Esophagus squamous epithelium (tissue), 5 donors: ENCODE measurements around the gene MRPL20. TPM values are rescaled to one million over a fixed set of nuclear protein-coding genes. Genes with fewer than 3 reads are reported as not detected.
A peak's percentile ranks its signal among the peaks of the same experiment; 100 is the strongest.
"Not testable (repeated sequence)": the region's sequence is repeated elsewhere in the genome, so short reads cannot be mapped to it uniquely, and the experiment has no call there.

Source experiments
- DNase-seq: peaks from one replicate; lab custom pipeline; 2025; lab: John Stamatoyannopoulos, UW
- H3K27ac ChIP-seq, 4 donors: fragments of 200-600 bp; sonication (generic); one replicate each; pipeline ENCODE4 v1.5.1; 2016 to 2019; ENCODE audit warnings: mild to moderate bottlenecking in 1 of 4
- H3K27me3 ChIP-seq, 4 donors: fragments of 200-600 bp; sonication (generic); 1 replicate in 3 of 4; 2 replicates in 1 of 4; pipeline versions ENCODE4 v1.5.1 to v1.6.0; 2017 to 2021; ENCODE audit warnings: antibody characterized with exemption in 1 of 4
- H3K36me3 ChIP-seq, 3 donors: fragments of 200-600 bp; sonication (generic); one replicate each; pipeline ENCODE4 v1.5.1; 2016 to 2019
- H3K4me1 ChIP-seq, 3 donors: fragments of 200-600 bp; sonication (generic); one replicate each; pipeline ENCODE4 v1.5.1; 2017 to 2019
- H3K4me3 ChIP-seq, 4 donors: fragments of 200-600 bp; sonication (generic); 1 replicate in 3 of 4; 2 replicates in 1 of 4; pipeline ENCODE4 v1.5.1; 2016 to 2019; ENCODE audit warnings: mild to moderate bottlenecking in 2 of 4, moderate library complexity in 1 of 4
- H3K9me3 ChIP-seq, 3 donors: fragments of 200-600 bp; sonication (generic); one replicate each; pipeline ENCODE4 v1.5.1; 2016 to 2019
- CTCF ChIP-seq, 6 experiments: fragments of 450-650 bp in 4 of 6; fragments of 200-600 bp in 2 of 6; sonication (generic) in 2 of 6; IDR thresholded peaks; one replicate each; pipeline ENCODE4 v1.5.1; 2016 to 2019; ENCODE audit warnings: antibody characterized with exemption in 6 of 6, mild to moderate bottlenecking in 4 of 6, moderate library complexity in 4 of 6
- POLR2A ChIP-seq, 4 donors: fragments of 450-650 bp; IDR thresholded peaks; one replicate each; pipeline ENCODE4 v1.6.1; 2017; ENCODE audit warnings: antibody characterized with exemption in 4 of 4, mild to moderate bottlenecking in 4 of 4, moderate library complexity in 3 of 4
- WGBS, 2 donors: methylation state at CpG; one replicate each; pipeline ENCODE4 v1.1.5; 2018; 5-methylcytosine and 5-hydroxymethylcytosine counted together
- intact Hi-C: fragments of 100-400 bp; cut with DNase I; formaldehyde crosslinking; loops from one replicate; pipeline ENCODE4 v1.15.0; 2022
- total RNA-seq, 4 donors: library from RNA; depleted of rRNA; stranded (reverse); fragments of >200 nt; gene quantifications; one replicate each; pipeline ENCODE4 v1.1.0, GENCODE V29; 2016
- donor health status: DM: yes; HTN: yes; CAD: no.

The MRPL20 gene
- total RNA-seq, 4 donors from 2014 or later, result 98.0 to 157 (median 116) TPM

DNA sequence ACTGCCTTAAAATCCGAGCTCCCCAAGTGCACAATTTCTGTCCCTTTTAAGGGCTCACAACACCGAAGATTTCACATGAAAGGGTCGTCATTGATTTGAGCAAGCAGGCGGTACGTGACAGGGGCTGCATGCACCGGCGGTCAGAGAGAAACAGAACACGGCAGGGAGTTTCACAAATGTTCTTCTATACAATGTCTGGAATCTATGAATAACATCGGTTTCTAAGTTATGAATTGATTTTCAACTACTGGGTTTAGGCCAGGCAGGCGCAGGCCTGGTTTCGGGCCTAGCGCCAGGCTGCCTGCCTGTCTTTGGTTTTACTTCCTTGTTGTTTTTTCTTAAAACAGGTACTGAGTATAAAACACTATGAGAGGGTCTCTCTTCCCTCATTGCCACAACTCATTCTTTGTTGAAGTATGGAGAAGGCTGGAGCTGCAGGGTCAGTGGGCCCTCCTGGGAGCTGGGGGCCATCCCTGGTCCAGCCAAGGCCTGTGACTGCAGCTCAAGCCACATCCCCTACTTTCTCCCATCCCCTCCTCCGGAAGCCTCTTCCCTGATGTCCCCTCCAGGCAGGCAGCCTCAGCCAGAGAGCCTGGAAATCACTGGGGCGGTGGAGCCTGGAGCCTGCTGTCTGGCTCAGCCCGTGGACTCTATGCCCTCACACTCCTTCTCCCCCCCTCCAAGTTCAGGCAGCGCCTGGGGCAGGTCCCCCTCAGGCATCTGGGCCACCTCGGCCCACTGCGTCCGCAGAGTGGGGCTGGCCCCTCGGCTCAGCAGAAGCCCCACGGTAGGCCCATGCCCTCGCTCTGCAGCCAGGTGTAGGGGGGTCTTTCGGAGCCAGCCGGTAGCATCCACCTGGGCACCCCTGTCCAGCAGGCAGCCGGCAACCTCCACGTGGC lies 11.6 kb upstream of the MRPL20 start:
- no peaks in the 10 kb centered on the region for H3K9me3 ChIP-seq
- H3K4me3 ChIP-seq, result peak overlapping the region; percentile 39 to 69 (median 52)
- 38 to 58% methylated on average over 6 to 13 of the region's 26 CpGs for WGBS, 2 donors
- peaks cover 0 to 14% (median 0%) of the 10 kb centered on the region in 4 donors for H3K27me3 ChIP-seq
- DNase-seq, result no peak
- H3K27ac ChIP-seq, result peak overlapping the region; percentile 74 to 89 (median 86)
- intact Hi-C loops, result no loop called here
- no peaks in the 10 kb centered on the region for H3K36me3 ChIP-seq
- H3K4me1 ChIP-seq, result peaks cover 37 to 70% (median 42%) of the 10 kb centered on the region in 3 donors
- TF ChIP-seq POLR2A (IDR thresholded peaks at IDR 0.05), result no peak
- TF ChIP-seq CTCF (IDR thresholded peaks at IDR 0.05), result no peak

DNA sequence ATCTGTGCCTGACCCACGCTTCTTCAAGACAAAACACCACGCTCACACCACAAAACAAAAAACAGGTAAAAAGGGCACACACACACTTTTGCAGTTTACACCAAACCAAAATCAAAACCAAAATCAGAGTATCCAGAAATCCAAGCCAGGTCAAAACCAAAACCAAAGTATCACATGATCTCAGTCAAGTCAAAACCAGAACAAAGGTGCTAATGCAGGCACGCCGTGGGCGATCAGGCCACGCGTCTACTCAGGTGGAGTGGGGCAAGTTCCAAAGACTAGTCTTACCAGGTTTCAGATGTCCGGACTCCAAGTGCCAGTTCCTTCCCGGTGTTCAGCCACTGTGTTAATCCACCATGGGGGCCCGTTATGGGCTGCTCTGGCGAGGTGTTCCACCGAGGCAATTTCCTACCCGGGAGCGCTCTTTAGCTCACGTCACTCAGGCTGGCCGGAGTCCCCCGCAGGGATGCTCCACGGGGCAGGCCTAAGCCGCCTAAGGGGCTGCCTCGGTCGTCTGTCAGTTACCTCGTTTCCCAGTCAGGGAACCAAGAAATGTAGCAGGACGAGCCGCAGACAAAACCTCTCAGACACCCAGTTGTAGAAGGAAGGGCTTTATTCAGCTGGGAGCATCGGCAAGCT lies 10.9 kb upstream of the MRPL20 start:
- Histone ChIP-seq H3K27ac (peak overlapping the region; percentile 74 to 89 (median 86)), H3K4me3 (peak overlapping the region in 3 of 4 donors; percentile 4 to 16 (median 6)), H3K4me1 (peaks cover 37 to 63% (median 37%) of the 10 kb centered on the region in 3 donors), H3K27me3 (peaks cover 0 to 14% (median 0%) of the 10 kb centered on the region in 4 donors)
- TF ChIP-seq POLR2A (IDR thresholded peaks at IDR 0.05), result peak in 1 of 4 donors; percentile 11
- 26 to 39% methylated on average over 8 to 10 of the region's 25 CpGs for WGBS, 2 donors
- H3K36me3 ChIP-seq, DNase-seq, H3K9me3 ChIP-seq, intact Hi-C loops: not testable (repeated sequence)

DNA sequence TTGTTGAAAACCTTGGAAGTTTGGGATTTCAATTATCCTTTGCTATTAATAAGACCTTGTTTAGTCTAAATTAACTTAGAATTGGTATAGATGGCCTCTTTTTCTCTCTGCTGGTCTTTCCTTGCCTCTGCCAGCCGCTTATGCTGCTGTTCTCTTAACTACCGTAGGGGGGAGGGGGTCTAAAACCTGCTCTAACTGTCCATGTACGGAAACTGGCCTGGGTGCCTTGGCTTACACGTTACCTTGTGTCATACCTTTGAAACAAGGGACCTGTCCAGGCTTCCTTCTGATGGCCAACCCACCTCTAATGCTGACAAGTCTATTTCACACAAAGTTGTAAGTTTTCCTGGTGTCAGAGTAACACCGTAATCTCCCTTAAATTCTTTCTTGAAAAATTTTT lies 10.3 kb upstream of the MRPL20 start:
- WGBS, 2 donors, result 36 to 49% methylated on average over 5 of the region's 5 CpGs
- Histone ChIP-seq H3K4me1 (peaks cover 32 to 57% (median 37%) of the 10 kb centered on the region in 3 donors), H3K4me3 (peak overlapping the region in 3 of 4 donors; percentile 4 to 16 (median 6)), H3K27ac (peak overlapping the region; percentile 74 to 89 (median 86)), H3K27me3 (peaks cover 0 to 14% (median 0%) of the 10 kb centered on the region in 4 donors)
- DNase-seq, intact Hi-C loops, H3K36me3 ChIP-seq, H3K9me3 ChIP-seq: not testable (repeated sequence)
- TF ChIP-seq CTCF (IDR thresholded peaks at IDR 0.05), result peak in 1 of 6 experiments; percentile 35

DNA sequence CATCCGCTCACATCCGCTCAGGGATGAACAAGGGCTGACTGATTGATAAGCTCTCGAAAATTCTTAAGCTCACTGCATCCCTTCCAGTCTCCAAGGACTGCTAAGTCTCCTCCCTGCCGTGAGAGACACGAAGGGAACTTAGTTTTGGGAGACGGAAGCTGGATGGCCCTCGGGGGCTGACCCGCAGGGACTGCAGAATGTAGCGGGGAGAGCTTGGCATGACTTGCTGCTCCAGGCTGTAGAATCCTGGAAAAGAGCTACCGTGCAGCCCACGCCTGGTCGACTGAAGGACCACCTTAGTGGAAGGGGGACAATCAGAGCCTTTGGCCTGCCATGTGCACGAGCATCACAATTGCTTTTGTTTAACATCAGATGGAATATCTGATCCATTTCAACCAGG lies 8.7 kb upstream of the MRPL20 start:
- peaks cover 0 to 5% (median 0%) of the 10 kb centered on the region in 4 donors for H3K27me3 ChIP-seq
- TF ChIP-seq CTCF (IDR thresholded peaks at IDR 0.05), result no peak
- no peak for TF ChIP-seq POLR2A (IDR thresholded peaks at IDR 0.05)
- WGBS, 2 donors, result 78 to 85% methylated on average over 1 to 8 of the region's 13 CpGs
- H3K27ac ChIP-seq, result no peak overlapping the region
- intact Hi-C loops, result no loop called here
- H3K4me3 ChIP-seq, result no peak overlapping the region
- H3K9me3 ChIP-seq, result no peaks in the 10 kb centered on the region
- H3K4me1 ChIP-seq, result peaks cover 15 to 41% (median 24%) of the 10 kb centered on the region in 3 donors
- H3K36me3 ChIP-seq, result no peaks in the 10 kb centered on the region
- no peak for DNase-seq

DNA sequence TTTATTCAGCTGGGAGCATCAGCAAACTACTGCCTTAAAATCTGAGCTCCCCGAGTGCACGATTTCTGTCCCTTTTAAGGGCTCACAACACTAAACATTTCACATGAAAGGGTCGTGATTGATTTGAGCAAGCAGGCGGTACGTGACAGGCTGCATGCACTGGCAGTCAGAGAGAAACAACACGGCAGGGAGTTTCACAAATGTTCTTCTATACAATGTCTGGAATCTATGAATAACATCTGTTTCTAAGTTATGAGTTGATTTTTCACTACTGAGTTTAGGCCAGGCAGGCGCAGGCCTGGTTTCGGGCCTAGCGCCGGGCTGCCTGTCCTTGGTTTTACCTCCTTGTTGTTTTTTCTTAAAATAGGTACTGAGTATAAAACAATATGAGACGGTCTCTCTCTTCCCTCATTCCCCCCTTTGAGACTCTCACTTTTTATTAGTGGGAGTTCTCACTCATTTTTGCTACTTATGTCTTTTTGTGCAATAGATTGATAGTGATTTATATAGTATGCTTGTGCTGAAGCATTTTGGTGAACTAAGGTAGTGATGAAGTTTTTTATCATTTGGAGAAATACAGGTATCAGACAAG lies 5.3 kb upstream of the MRPL20 start:
- H3K9me3 ChIP-seq, H3K27ac ChIP-seq, intact Hi-C loops, H3K36me3 ChIP-seq, H3K27me3 ChIP-seq, DNase-seq, H3K4me3 ChIP-seq: not testable (repeated sequence)
- H3K4me1 ChIP-seq, result peaks cover 9 to 42% (median 17%) of the 10 kb centered on the region in 3 donors
- WGBS, 2 donors, result 77 to 89% methylated on average over 11 of the region's 11 CpGs
